Measurements from ENCODE around the gene MARCO.

GRCh38 chr2:118902266-118903028, 39.5 kb upstream of the MARCO start:
- TF ChIP-seq POLR2A (IDR thresholded peaks at IDR 0.05; ENCODE audit: low read length): no peak
- no peak for TF ChIP-seq GATA1 (IDR thresholded peaks at IDR 0.05; ENCODE audit: low read depth, low read length)
